A673 (cell line): ENCODE results near the gene MTHFD1L. TPM values are rescaled to one million over a fixed set of nuclear protein-coding genes. Genes with fewer than 3 reads are reported as not detected.

Experiments used
- BruUV-seq: library from RNA; stranded (reverse); fragments of 400-500 nt; replicated peaks from 2 replicates; lab custom pipeline; 2021; lab: Mats Ljungman, UMichigan
- CTCF ChIA-PET: fragments of 300-600 bp; sonication (Branson Sonifier 250); formaldehyde crosslinking; loops from one replicate; lab custom pipeline; 2022; ENCODE audit warnings: antibody characterized with exemption; lab: Charles Lee
- POLR2A ChIA-PET: fragments of 300-600 bp; sonication (Branson Sonifier 250); formaldehyde crosslinking; loops from one replicate; lab custom pipeline; 2022; ENCODE audit warnings: antibody characterized with exemption; ENCODE audit not compliant: low non-redundant PET; lab: Charles Lee
- DNase-seq: peaks from one replicate; pipeline ENCODE4 v3.0.0-alpha.2; 2015; ENCODE audit warnings: low spot score
- H3K27ac ChIP-seq: fragments of 200-600 bp; sonication (generic); 2 replicates; pipeline ENCODE4 v1.5.1; 2016; ENCODE audit warnings: mixed run types, low read depth, mild to moderate bottlenecking, mixed read lengths, antibody characterized with exemption, low read length; ENCODE audit not compliant: poor library complexity, severe bottlenecking
- H3K27me3 ChIP-seq: fragments of 200-600 bp; sonication (generic); replicated peaks from 2 replicates; pipeline ENCODE4 v1.6.1; 2017; ENCODE audit warnings: mixed run types, low read depth, mild to moderate bottlenecking, mixed read lengths, antibody characterized with exemption, low read length; ENCODE audit not compliant: insufficient read depth, poor library complexity
- H3K36me3 ChIP-seq: fragments of 200-600 bp; sonication (generic); 2 replicates; pipeline ENCODE4 v1.6.1; 2016; ENCODE audit warnings: mixed run types, mild to moderate bottlenecking, mixed read lengths, antibody characterized with exemption, low read length; ENCODE audit not compliant: insufficient read depth, poor library complexity, severe bottlenecking
- H3K4me1 ChIP-seq: fragments of 200-600 bp; sonication (generic); 2 replicates; pipeline ENCODE4 v1.6.1; 2017; ENCODE audit warnings: mixed run types, mild to moderate bottlenecking, mixed read lengths, antibody characterized with exemption, low read length; ENCODE audit not compliant: insufficient read depth, poor library complexity, severe bottlenecking
- H3K4me3 ChIP-seq: fragments of 200-600 bp; sonication (generic); 2 replicates; pipeline ENCODE4 v1.5.1; 2016; ENCODE audit warnings: low read depth, mixed run types, mild to moderate bottlenecking, mixed read lengths, low read length; ENCODE audit not compliant: poor library complexity, severe bottlenecking
- H3K9me3 ChIP-seq: fragments of 200-600 bp; sonication (generic); 2 replicates; pipeline ENCODE4 v1.6.1; 2016; ENCODE audit warnings: mixed run types, low read depth, mild to moderate bottlenecking, mixed read lengths, antibody characterized with exemption, low read length; ENCODE audit not compliant: poor library complexity, severe bottlenecking
- EZH2 ChIP-seq: fragments of 200-600 bp; sonication (generic); IDR thresholded peaks from 2 replicates; pipeline ENCODE4 v1.6.1; 2017; ENCODE audit warnings: borderline replicate concordance, low read depth, mild to moderate bottlenecking, mixed read lengths, antibody characterized with exemption, low read length; ENCODE audit not compliant: poor library complexity, severe bottlenecking
- intact Hi-C: fragments of 100-400 bp; cut with micrococcal nuclease; formaldehyde crosslinking; loops from one replicate; pipeline ENCODE4 v1.10.0; 2022; ENCODE audit not compliant: unreplicated experiment
- total RNA-seq: library from RNA; stranded (reverse); gene quantifications from 2 replicates; pipeline ENCODE4 v1.2.3, GENCODE V29; 2021
- TF ChIP-seq, protein P1 (sequence below): fragments of 300-800, 200-600 bp; sonication (generic); conservative IDR thresholded peaks from 2 replicates; pipeline ENCODE4 v1.5.1; 2017; ENCODE audit warnings: low read depth, mild to moderate bottlenecking, antibody characterized with exemption, low read length, moderate library complexity, mixed read lengths

Gene MTHFD1L
- total RNA-seq, 1 experiment from 2014 or later = 78.7 TPM

DNA sequence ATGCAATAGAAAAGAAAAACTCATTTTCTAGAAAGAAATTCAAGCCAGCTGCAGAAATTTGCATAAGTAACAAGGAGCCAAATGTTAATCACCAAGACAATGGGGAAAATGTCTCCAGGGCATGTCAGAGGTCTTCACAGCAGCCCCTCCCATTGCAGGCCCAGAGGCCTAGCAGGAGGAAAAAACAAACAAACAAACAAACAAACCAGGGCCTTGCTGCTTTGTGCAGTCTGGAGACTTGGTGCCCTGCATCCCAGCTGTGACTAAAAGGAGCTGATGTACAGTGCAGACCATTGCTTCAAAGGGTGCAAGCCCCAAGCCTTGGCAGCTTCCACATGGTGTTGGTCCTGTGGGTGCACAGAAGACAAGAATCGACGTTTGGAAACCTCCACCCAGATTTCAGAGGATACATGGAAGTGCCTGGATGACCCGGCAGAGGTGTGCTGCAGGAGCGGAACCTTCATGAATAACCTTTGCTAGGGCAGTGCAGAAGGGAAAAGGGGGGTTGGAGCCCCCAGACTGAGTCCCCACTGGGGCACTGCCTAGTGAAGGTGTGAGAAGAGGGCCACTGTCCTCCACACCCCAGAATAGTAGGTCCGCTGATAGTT, 263.4 kb downstream of the MTHFD1L start:
- intact Hi-C loops = no loop called here
- no TSS peak for BruUV-seq
- no peak for DNase-seq

DNA sequence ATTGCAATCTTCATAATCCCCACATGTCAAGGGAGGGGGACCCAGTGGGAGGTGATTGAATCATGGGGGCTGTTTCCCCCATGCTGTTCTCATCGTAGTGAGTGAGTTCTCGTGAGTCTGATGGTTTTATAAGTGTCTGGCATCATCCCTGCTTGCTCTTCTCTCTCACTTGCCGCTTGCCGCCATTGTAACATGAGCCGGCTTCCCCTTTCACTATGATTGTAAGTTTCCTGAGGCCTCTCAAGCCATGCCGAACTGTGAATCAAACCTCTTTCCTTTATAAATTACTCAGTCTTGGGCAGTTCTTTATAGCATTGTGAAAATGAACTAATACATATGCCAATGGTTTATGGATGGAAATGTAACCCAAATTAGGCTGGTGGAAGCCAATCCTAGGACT, 264.8 kb downstream of the MTHFD1L start:
- TF ChIP-seq, protein P1, sequence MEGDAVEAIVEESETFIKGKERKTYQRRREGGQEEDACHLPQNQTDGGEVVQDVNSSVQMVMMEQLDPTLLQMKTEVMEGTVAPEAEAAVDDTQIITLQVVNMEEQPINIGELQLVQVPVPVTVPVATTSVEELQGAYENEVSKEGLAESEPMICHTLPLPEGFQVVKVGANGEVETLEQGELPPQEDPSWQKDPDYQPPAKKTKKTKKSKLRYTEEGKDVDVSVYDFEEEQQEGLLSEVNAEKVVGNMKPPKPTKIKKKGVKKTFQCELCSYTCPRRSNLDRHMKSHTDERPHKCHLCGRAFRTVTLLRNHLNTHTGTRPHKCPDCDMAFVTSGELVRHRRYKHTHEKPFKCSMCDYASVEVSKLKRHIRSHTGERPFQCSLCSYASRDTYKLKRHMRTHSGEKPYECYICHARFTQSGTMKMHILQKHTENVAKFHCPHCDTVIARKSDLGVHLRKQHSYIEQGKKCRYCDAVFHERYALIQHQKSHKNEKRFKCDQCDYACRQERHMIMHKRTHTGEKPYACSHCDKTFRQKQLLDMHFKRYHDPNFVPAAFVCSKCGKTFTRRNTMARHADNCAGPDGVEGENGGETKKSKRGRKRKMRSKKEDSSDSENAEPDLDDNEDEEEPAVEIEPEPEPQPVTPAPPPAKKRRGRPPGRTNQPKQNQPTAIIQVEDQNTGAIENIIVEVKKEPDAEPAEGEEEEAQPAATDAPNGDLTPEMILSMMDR = no peak
- no peak for TF ChIP-seq EZH2
- H3K4me3 ChIP-seq = no peak overlapping the region
- H3K4me1 ChIP-seq = no peaks in the 10 kb centered on the region
- intact Hi-C loops = no loop called here
- no peaks in the 10 kb centered on the region for H3K27me3 ChIP-seq
- DNase-seq = no peak
- POLR2A ChIA-PET = no interaction called here
- H3K27ac ChIP-seq = no peak overlapping the region
- BruUV-seq = no TSS peak
- CTCF ChIA-PET = no interaction called here
- H3K36me3 ChIP-seq = no peaks in the 10 kb centered on the region
- H3K9me3 ChIP-seq = no peaks in the 10 kb centered on the region

More for the DNA sequence above, 263.4 kb downstream of the MTHFD1L start:
- Histone ChIP-seq H3K36me3 (no peaks in the 10 kb centered on the region), H3K9me3 (no peaks in the 10 kb centered on the region), H3K4me3 (no peak overlapping the region), H3K27ac (no peak overlapping the region), H3K27me3 (no peaks in the 10 kb centered on the region), H3K4me1 (no peaks in the 10 kb centered on the region)
- POLR2A ChIA-PET = no interaction called here
- no peak for TF ChIP-seq EZH2
- TF ChIP-seq, protein P1 = no peak
- CTCF ChIA-PET = no interaction called here

DNA sequence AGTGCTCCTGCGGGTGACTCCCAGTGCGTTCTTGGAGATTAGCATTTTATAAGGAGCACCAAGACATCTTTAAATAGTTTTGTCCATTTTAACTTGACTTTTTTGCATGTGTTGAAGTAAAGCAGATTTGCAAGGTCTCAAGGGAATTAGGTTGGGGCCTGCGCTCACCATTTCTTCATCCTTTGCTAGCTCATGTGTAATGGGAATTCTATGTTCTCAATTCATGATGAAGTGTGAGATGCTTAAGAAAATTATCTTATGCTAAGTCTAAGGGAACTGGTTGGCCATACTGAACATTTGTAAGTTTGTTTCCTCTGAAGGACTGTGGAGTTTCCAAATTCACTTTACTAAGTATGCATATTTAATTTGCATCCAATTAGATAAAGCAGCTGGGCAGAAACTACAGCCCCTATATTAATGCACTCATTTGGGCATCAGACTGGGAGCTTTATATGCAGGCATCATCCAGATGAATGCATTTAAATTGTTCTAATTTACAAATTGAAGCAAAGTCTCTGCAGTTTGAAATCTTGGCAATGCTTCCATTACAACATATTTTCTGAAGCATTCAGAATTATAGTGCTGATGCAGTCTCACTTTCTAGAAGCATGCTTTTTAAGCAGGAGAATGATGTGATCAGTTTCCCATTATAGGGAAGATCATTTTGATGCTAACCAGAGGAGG, 266.0 kb downstream of the MTHFD1L start:
- no peak for DNase-seq
- CTCF ChIA-PET = no interaction called here
- TF ChIP-seq EZH2 = no peak
- TF ChIP-seq, protein P1 = no peak

More for the DNA sequence above, 266.0 kb downstream of the MTHFD1L start:
- Histone ChIP-seq H3K9me3 (no peaks in the 10 kb centered on the region), H3K36me3 (no peaks in the 10 kb centered on the region), H3K4me3 (no peak overlapping the region), H3K4me1 (no peaks in the 10 kb centered on the region), H3K27me3 (no peaks in the 10 kb centered on the region), H3K27ac (no peak overlapping the region)
- intact Hi-C loops = no loop called here
- BruUV-seq = no TSS peak
- POLR2A ChIA-PET = no interaction called here
